ENCODE data around the gene SCCPDH. TPM values are rescaled to one million over a fixed set of nuclear protein-coding genes. Genes with fewer than 3 reads are reported as not detected.

Gene SCCPDH
- polyA plus RNA-seq, 2 of the 4 experiments (the other 2 are of a cell fraction) = 49.3 to 59.8 TPM

- FAIRE-seq (no peak), DNase-seq (ENCODE audit: low read depth in 1 of 2, low spot score in 1 of 2) (no peak), ATAC-seq (no peak)
- no peak overlapping the region for H3K4me2 ChIP-seq
- no peak overlapping the region for H3K27ac ChIP-seq
- ChIA-PET CTCF (interaction anchor here (0.7 to 2.5 kb wide), 3 partner anchors 9 to 1521 kb away, joined by 3 to 15 read pairs (median 5); no protein-coding TSS in a partner anchor), POLR2A (no interaction called here)
- no peak overlapping the region for H3K4me3 ChIP-seq
- H3K4me1 ChIP-seq = no peaks in the 10 kb centered on the region
- H3K9me3 ChIP-seq = no peaks in the 10 kb centered on the region
- 57% methylated on average over 8 of the region's 8 CpGs for WGBS (ENCODE audit: missing lambda C conversion rate)
- TF ChIP-seq HEYL (CRISPR knock-in tag; IDR thresholded peaks at IDR 0.05) (no peak), JUN (IDR thresholded peaks at IDR 0.05) (no peak), CTCF (IDR thresholded peaks at IDR 0.05) (no peak), ZC3H11A (IDR thresholded peaks at IDR 0.05) (no peak), ZSCAN20 (CRISPR knock-in tag; IDR thresholded peaks at IDR 0.05) (no peak), FOXS1 (CRISPR knock-in tag; IDR thresholded peaks at IDR 0.05) (no peak), RFX5 (IDR thresholded peaks at IDR 0.05) (no peak), HOXB5 (CRISPR knock-in tag; IDR thresholded peaks at IDR 0.05) (no peak), CHD2 (IDR thresholded peaks at IDR 0.05; ENCODE audit: low read length, partially characterized antibody) (no peak), EHF (CRISPR knock-in tag; IDR thresholded peaks at IDR 0.05) (no peak), PBX3 (IDR thresholded peaks at IDR 0.05) (no peak), EHMT2 (IDR thresholded peaks at IDR 0.05; ENCODE audit: low read depth) (no peak), POLR2AphosphoS2 (conservative IDR thresholded peaks at IDR 0.05; ENCODE audit: low read length) (no peak), CHD4 (IDR thresholded peaks at IDR 0.05; ENCODE audit: borderline replicate concordance) (no peak), PHF8 (IDR thresholded peaks at IDR 0.05; ENCODE audit: borderline replicate concordance, low read depth) (no peak), RCOR1 (IDR thresholded peaks at IDR 0.05; ENCODE audit: low read depth, low read length) (no peak)
Measured at GRCh38 chr1:246680190-246680589, 44.0 kb upstream of the SCCPDH start.

GRCh38 chr1:246680696-246681130, 43.5 kb upstream of the SCCPDH start:
- ATAC-seq = no peak
- H3K4me2 ChIP-seq = no peak overlapping the region

More at GRCh38 chr1:246680696-246681130, 43.5 kb upstream of the SCCPDH start:
- FAIRE-seq (no peak), DNase-seq (ENCODE audit: low read depth in 1 of 2, low spot score in 1 of 2) (no peak)
- Histone ChIP-seq H3K27ac (no peak overlapping the region), H3K9me3 (no peaks in the 10 kb centered on the region), H3K4me3 (no peak overlapping the region), H3K4me1 (no peaks in the 10 kb centered on the region)
- TF ChIP-seq USF2 (IDR thresholded peaks at IDR 0.05) (no peak), POLR2AphosphoS2 (conservative IDR thresholded peaks at IDR 0.05; ENCODE audit: low read length) (no peak), REST (IDR thresholded peaks at IDR 0.05) (no peak), MAX (IDR thresholded peaks at IDR 0.05) (no peak), EHMT2 (IDR thresholded peaks at IDR 0.05; ENCODE audit: low read depth) (no peak), HES2 (IDR thresholded peaks at IDR 0.05) (no peak), HMGXB4 (CRISPR knock-in tag; IDR thresholded peaks at IDR 0.05; ENCODE audit: borderline replicate concordance) (no peak), HEYL (CRISPR knock-in tag; IDR thresholded peaks at IDR 0.05) (no peak), NFE2L2 (conservative IDR thresholded peaks at IDR 0.05; ENCODE audit: low read length) (no peak), NPAS2 (CRISPR knock-in tag; IDR thresholded peaks at IDR 0.05; ENCODE audit: borderline replicate concordance) (no peak), MAFK (IDR thresholded peaks at IDR 0.05; ENCODE audit: partially characterized antibody) (no peak), NR3C1 (IDR thresholded peaks at IDR 0.05) (no peak), KDM1A (IDR thresholded peaks at IDR 0.05; ENCODE audit: low read depth) (no peak), ZFP36 (IDR thresholded peaks at IDR 0.05; ENCODE audit: borderline replicate concordance, partially characterized antibody) (no peak), BHLHE40 (IDR thresholded peaks at IDR 0.05; ENCODE audit: low read depth, low read length) (no peak), HDAC2 (IDR thresholded peaks at IDR 0.05) (no peak)
- CTCF ChIA-PET = interaction anchor here (0.7 to 2.5 kb wide), 3 partner anchors 9 to 1521 kb away, joined by 3 to 15 read pairs (median 5); no protein-coding TSS in a partner anchor
- 87% methylated on average over 10 of the region's 10 CpGs for WGBS (ENCODE audit: missing lambda C conversion rate)
- POLR2A ChIA-PET = no interaction called here

All from A549 (cell line).